Measurements from ENCODE around the gene ATXN7L1.

The ATXN7L1 gene

GRCh38 chr7:105636982-105637381 lies 239.4 kb downstream of the ATXN7L1 start:
- Histone ChIP-seq H3K4me3 (ENCODE audit: insufficient read length, low read depth) (no peak overlapping the region), H3K9me3 (ENCODE audit: insufficient read depth, low read length) (no peaks in the 10 kb centered on the region), H3K27me3 (ENCODE audit: insufficient read depth, insufficient read length) (no peaks in the 10 kb centered on the region), H3K4me1 (ENCODE audit: insufficient read depth, insufficient read length) (peaks cover 10% of the 10 kb centered on the region), H3K36me3 (ENCODE audit: insufficient read depth, insufficient read length, low read length) (peaks cover 22% of the 10 kb centered on the region), H3K9ac (ENCODE audit: insufficient read length, low read depth) (no peak overlapping the region)
- TF ChIP-seq SUZ12 (IDR thresholded peaks at IDR 0.05; ENCODE audit: extremely low read depth, insufficient read depth, insufficient read length), result no peak
- no peak for TF ChIP-seq YY1 (IDR thresholded peaks at IDR 0.05; ENCODE audit: insufficient read depth, insufficient read length)
- no peak for DNase-seq (ENCODE audit: low read depth, low spot score)

- H3K9me3 ChIP-seq (ENCODE audit: insufficient read depth, low read length), result no peaks in the 10 kb centered on the region
- no peak overlapping the region for H3K9ac ChIP-seq (ENCODE audit: insufficient read length, low read depth)
- H3K27me3 ChIP-seq (ENCODE audit: insufficient read depth, insufficient read length), result no peaks in the 10 kb centered on the region
- DNase-seq (ENCODE audit: low read depth, low spot score), result no peak
- H3K36me3 ChIP-seq (ENCODE audit: insufficient read depth, insufficient read length, low read length), result peaks cover 30% of the 10 kb centered on the region
- H3K4me1 ChIP-seq (ENCODE audit: insufficient read depth, insufficient read length), result peaks cover 7% of the 10 kb centered on the region
- no peak overlapping the region for H3K4me3 ChIP-seq (ENCODE audit: insufficient read length, low read depth)
- TF ChIP-seq SUZ12 (IDR thresholded peaks at IDR 0.05; ENCODE audit: extremely low read depth, insufficient read depth, insufficient read length) (no peak), YY1 (IDR thresholded peaks at IDR 0.05; ENCODE audit: insufficient read depth, insufficient read length) (no peak), ZNF274 (IDR thresholded peaks at IDR 0.05; ENCODE audit: low read depth, low read length) (no peak)
These were observed 241.2 kb downstream of the ATXN7L1 start for GRCh38 chr7:105635197-105635596.

- Histone ChIP-seq H3K4me1 (ENCODE audit: insufficient read depth, insufficient read length) (no peaks in the 10 kb centered on the region), H3K9me3 (ENCODE audit: insufficient read depth, low read length) (peaks cover 10% of the 10 kb centered on the region; the same call in 1 of the 2 replicates), H3K27me3 (ENCODE audit: insufficient read depth, insufficient read length) (no peaks in the 10 kb centered on the region), H3K4me3 (ENCODE audit: insufficient read length, low read depth) (no peak overlapping the region), H3K9ac (ENCODE audit: insufficient read length, low read depth) (no peak overlapping the region), H3K36me3 (ENCODE audit: insufficient read depth, insufficient read length, low read length) (peaks cover 25% of the 10 kb centered on the region)
- TF ChIP-seq ZNF274 (IDR thresholded peaks at IDR 0.05; ENCODE audit: low read depth, low read length) (no peak), YY1 (IDR thresholded peaks at IDR 0.05; ENCODE audit: insufficient read depth, insufficient read length) (no peak), SUZ12 (IDR thresholded peaks at IDR 0.05; ENCODE audit: extremely low read depth, insufficient read depth, insufficient read length) (no peak)
- DNase-seq (ENCODE audit: low read depth, low spot score), result no peak
These were observed 250.4 kb downstream of the ATXN7L1 start for GRCh38 chr7:105625986-105626385.

GRCh38 chr7:105623906-105624305 lies 252.5 kb downstream of the ATXN7L1 start:
- H3K27me3 ChIP-seq (ENCODE audit: insufficient read depth, insufficient read length), result no peaks in the 10 kb centered on the region
- H3K36me3 ChIP-seq (ENCODE audit: insufficient read depth, insufficient read length, low read length), result peaks cover 21% of the 10 kb centered on the region
- H3K9me3 ChIP-seq (ENCODE audit: insufficient read depth, low read length), result peaks cover 10% of the 10 kb centered on the region; the same call in 1 of the 2 replicates
- H3K9ac ChIP-seq (ENCODE audit: insufficient read length, low read depth), result no peak overlapping the region
- no peak for DNase-seq (ENCODE audit: low read depth, low spot score)
- H3K4me3 ChIP-seq (ENCODE audit: insufficient read length, low read depth), result no peak overlapping the region
- H3K4me1 ChIP-seq (ENCODE audit: insufficient read depth, insufficient read length), result no peaks in the 10 kb centered on the region
- TF ChIP-seq YY1 (IDR thresholded peaks at IDR 0.05; ENCODE audit: insufficient read depth, insufficient read length) (no peak), ZNF274 (IDR thresholded peaks at IDR 0.05; ENCODE audit: low read depth, low read length) (no peak), SUZ12 (IDR thresholded peaks at IDR 0.05; ENCODE audit: extremely low read depth, insufficient read depth, insufficient read length) (no peak)

- no peak for DNase-seq (ENCODE audit: low read depth, low spot score)
- no peaks in the 10 kb centered on the region for H3K4me1 ChIP-seq (ENCODE audit: insufficient read depth, insufficient read length)
- TF ChIP-seq ZNF274 (IDR thresholded peaks at IDR 0.05; ENCODE audit: low read depth, low read length) (no peak), YY1 (IDR thresholded peaks at IDR 0.05; ENCODE audit: insufficient read depth, insufficient read length) (no peak), SUZ12 (IDR thresholded peaks at IDR 0.05; ENCODE audit: extremely low read depth, insufficient read depth, insufficient read length) (no peak)
- no peaks in the 10 kb centered on the region for H3K27me3 ChIP-seq (ENCODE audit: insufficient read depth, insufficient read length)
- H3K9me3 ChIP-seq (ENCODE audit: insufficient read depth, low read length), result peaks cover 10% of the 10 kb centered on the region; the same call in 1 of the 2 replicates
- no peak overlapping the region for H3K4me3 ChIP-seq (ENCODE audit: insufficient read length, low read depth)
- H3K36me3 ChIP-seq (ENCODE audit: insufficient read depth, insufficient read length, low read length), result peaks cover 19% of the 10 kb centered on the region
- H3K9ac ChIP-seq (ENCODE audit: insufficient read length, low read depth), result no peak overlapping the region
These were observed 253.0 kb downstream of the ATXN7L1 start for GRCh38 chr7:105623378-105623777.

GRCh38 chr7:105622106-105622731 lies 254.2 kb downstream of the ATXN7L1 start:
- no peaks in the 10 kb centered on the region for H3K4me1 ChIP-seq (ENCODE audit: insufficient read depth, insufficient read length)
- H3K27me3 ChIP-seq (ENCODE audit: insufficient read depth, insufficient read length), result no peaks in the 10 kb centered on the region
- no peak overlapping the region for H3K4me3 ChIP-seq (ENCODE audit: insufficient read length, low read depth)
- peaks cover 10% of the 10 kb centered on the region; the same call in 1 of the 2 replicates for H3K9me3 ChIP-seq (ENCODE audit: insufficient read depth, low read length)
- no peak overlapping the region for H3K9ac ChIP-seq (ENCODE audit: insufficient read length, low read depth)
- H3K36me3 ChIP-seq (ENCODE audit: insufficient read depth, insufficient read length, low read length), result peaks cover 19% of the 10 kb centered on the region
- no peak for DNase-seq (ENCODE audit: low read depth, low spot score)
- no peak for TF ChIP-seq ZNF274 (IDR thresholded peaks at IDR 0.05; ENCODE audit: low read depth, low read length)
- no peak for TF ChIP-seq SUZ12 (IDR thresholded peaks at IDR 0.05; ENCODE audit: extremely low read depth, insufficient read depth, insufficient read length)
- TF ChIP-seq YY1 (IDR thresholded peaks at IDR 0.05; ENCODE audit: insufficient read depth, insufficient read length), result no peak

- DNase-seq (ENCODE audit: low read depth, low spot score), result no peak
- H3K9ac ChIP-seq (ENCODE audit: insufficient read length, low read depth), result no peak overlapping the region
- no peaks in the 10 kb centered on the region for H3K27me3 ChIP-seq (ENCODE audit: insufficient read depth, insufficient read length)
- peaks cover 8% of the 10 kb centered on the region; the same call in 1 of the 2 replicates for H3K9me3 ChIP-seq (ENCODE audit: insufficient read depth, low read length)
- H3K4me1 ChIP-seq (ENCODE audit: insufficient read depth, insufficient read length), result no peaks in the 10 kb centered on the region
- TF ChIP-seq SUZ12 (IDR thresholded peaks at IDR 0.05; ENCODE audit: extremely low read depth, insufficient read depth, insufficient read length) (no peak), ZNF274 (IDR thresholded peaks at IDR 0.05; ENCODE audit: low read depth, low read length) (no peak), YY1 (IDR thresholded peaks at IDR 0.05; ENCODE audit: insufficient read depth, insufficient read length) (no peak)
- H3K36me3 ChIP-seq (ENCODE audit: insufficient read depth, insufficient read length, low read length), result peaks cover 19% of the 10 kb centered on the region
- H3K4me3 ChIP-seq (ENCODE audit: insufficient read length, low read depth), result no peak overlapping the region
These were observed 254.8 kb downstream of the ATXN7L1 start for GRCh38 chr7:105621617-105622016.
